Activated CD4-positive, alpha-beta T cell treated with anti-CD3 and anti-CD28 coated beads, Interleukin-2, amount 10 ng/mL, durations not matched to agents 7 days and 5 days (primary cell): Measurements from ENCODE around the gene PCDH9. TPM values are rescaled to one million over a fixed set of nuclear protein-coding genes. Genes with fewer than 3 reads are reported as not detected.

Experiments
- CTCF ChIA-PET: fragments of 350-600 bp; sonication (Branson Sonifier 250); formaldehyde crosslinking; loops from one replicate; lab custom pipeline; 2021; ENCODE audit warnings: antibody characterized with exemption; lab: Charles Lee
- POLR2A ChIA-PET: fragments of 350-600 bp; sonication (Branson Sonifier 250); formaldehyde crosslinking; loops from one replicate; lab custom pipeline; 2021; ENCODE audit warnings: antibody characterized with exemption; lab: Charles Lee
- DNase-seq: peaks from one replicate; pipeline ENCODE4 v3.0.0-alpha.2; 2020
- H3K27ac Mint-ChIP-seq: one replicate; pipeline ENCODE4 v1.8.0; 2021; ENCODE audit warnings: mild to moderate bottlenecking, moderate library complexity, mixed read lengths
- H3K27me3 Mint-ChIP-seq: one replicate; pipeline ENCODE4 v1.8.0; 2021; ENCODE audit warnings: mixed read lengths
- H3K36me3 Mint-ChIP-seq: one replicate; pipeline ENCODE4 v1.8.0; 2021; ENCODE audit warnings: low read depth, mixed read lengths
- H3K4me1 Mint-ChIP-seq: one replicate; pipeline ENCODE4 v1.8.0; 2021; ENCODE audit warnings: mixed read lengths
- H3K4me3 Mint-ChIP-seq: one replicate; pipeline ENCODE4 v1.8.0; 2021; ENCODE audit warnings: mild to moderate bottlenecking, moderate library complexity, mixed read lengths
- H3K9me3 Mint-ChIP-seq: one replicate; pipeline ENCODE4 v1.8.0; 2021; ENCODE audit warnings: mixed read lengths
- total RNA-seq, 2 experiments: library from RNA; stranded (reverse); gene quantifications; one replicate each; pipeline ENCODE4 v1.2.3, GENCODE V29; 2021

Gene PCDH9
- total RNA-seq, 2 experiments from 2014 or later: 0.25 to 0.30 TPM

DNA sequence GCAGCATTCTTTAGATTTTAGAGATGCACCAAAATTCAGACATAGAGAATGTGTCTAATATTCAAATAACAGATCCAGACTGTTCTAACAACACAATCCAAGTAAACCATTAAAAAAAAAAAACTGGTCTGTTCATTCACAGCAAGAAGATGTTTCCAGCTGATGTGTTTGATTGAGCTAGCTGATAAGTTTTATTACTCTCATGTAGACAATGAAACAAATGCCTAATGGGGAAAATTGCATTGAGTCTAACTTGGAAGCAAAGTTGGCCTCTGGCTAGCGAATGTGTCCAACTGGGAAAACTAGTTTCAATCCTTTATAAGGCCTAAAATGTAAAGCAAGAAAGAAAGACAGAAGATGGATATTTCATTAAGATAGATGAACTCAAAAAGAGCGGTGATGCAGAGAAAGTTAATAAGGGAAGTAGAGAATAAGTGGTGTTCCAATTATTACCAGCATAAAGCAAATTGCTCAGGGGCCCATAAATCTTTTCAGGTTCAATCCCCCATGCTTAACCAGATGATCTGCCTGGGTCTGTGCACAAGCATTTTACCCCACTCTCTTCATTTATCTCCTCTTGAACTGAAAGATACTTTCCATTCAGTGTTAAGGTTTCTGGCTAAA, 54.2 kb downstream of the PCDH9 start:
- Mint-ChIP-seq H3K27me3 (no peaks in the 10 kb centered on the region), H3K4me1 (no peaks in the 10 kb centered on the region), H3K27ac (no peak overlapping the region), H3K9me3 (no peaks in the 10 kb centered on the region), H3K4me3 (no peak overlapping the region), H3K36me3 (no peaks in the 10 kb centered on the region)
- CTCF ChIA-PET: no interaction called here
- POLR2A ChIA-PET: no interaction called here
- DNase-seq: no peak

DNA sequence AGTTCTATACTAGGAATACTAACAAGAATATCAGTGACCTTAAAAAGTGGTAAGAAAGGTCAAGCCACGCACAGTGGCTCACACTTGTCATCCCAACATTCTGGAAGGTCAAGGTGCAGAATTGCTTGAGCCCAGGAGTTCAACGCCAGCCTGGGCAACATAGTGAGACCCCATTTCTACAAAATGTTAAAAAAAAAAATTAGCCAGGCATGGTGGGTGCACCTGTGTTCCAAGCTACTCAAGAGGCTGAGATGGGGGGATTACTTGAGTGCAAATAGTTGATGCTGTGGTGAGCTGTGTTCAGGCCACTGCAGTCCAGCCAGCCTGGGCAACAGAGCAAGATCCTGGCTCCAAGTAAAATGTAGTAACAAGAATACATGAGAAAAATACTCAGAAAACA, 61.8 kb downstream of the PCDH9 start:
- H3K27ac Mint-ChIP-seq: no peak overlapping the region
- no peak overlapping the region for H3K4me3 Mint-ChIP-seq
- no peaks in the 10 kb centered on the region for H3K27me3 Mint-ChIP-seq
- ChIA-PET POLR2A (no interaction called here), CTCF (no interaction called here)
- no peak for DNase-seq
- H3K9me3 Mint-ChIP-seq: no peaks in the 10 kb centered on the region
- no peaks in the 10 kb centered on the region for H3K4me1 Mint-ChIP-seq
- no peaks in the 10 kb centered on the region for H3K36me3 Mint-ChIP-seq

DNA sequence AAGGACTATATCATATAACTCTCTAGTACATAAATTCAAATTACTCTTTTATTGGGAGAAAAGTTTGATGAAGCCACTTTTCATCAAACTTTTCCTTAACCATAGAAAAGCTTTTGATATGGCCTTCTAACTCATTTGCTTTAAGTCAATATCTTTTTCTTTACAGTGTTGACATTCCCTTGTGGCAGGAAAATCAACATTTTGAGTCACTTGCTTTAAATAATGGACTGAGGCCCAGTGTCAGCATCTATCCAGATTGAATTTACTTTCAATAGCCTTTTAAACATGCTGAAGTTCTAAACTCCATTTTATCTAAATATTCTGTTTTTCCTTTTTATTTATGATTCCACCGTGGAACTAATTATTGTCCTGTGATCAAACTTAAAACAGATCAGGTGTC, 62.7 kb downstream of the PCDH9 start:
- no peak overlapping the region for H3K27ac Mint-ChIP-seq
- H3K36me3 Mint-ChIP-seq: no peaks in the 10 kb centered on the region
- no peak for DNase-seq
- H3K9me3 Mint-ChIP-seq: no peaks in the 10 kb centered on the region
- CTCF ChIA-PET: no interaction called here
- no peaks in the 10 kb centered on the region for H3K27me3 Mint-ChIP-seq
- no peaks in the 10 kb centered on the region for H3K4me1 Mint-ChIP-seq
- no peak overlapping the region for H3K4me3 Mint-ChIP-seq
- POLR2A ChIA-PET: no interaction called here

DNA sequence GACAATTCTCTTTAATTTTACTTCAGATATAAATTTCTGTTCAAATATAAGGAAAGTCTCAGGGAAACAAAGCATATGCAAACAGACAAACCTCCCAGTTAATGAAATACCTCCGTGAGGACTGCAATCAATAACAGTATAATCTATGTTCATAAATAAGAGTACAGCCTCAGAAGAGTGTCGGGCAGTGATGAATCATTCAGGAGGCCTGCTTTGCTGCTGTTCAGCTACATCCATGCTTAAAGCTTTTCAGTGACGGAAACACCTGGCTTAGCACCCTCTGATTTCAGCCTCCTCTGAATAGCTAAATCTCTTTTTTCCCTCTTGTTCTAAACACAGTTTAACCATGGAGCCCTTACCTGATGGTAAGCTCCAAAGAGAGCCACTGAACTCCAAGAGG, 69.0 kb downstream of the PCDH9 start:
- H3K9me3 Mint-ChIP-seq: no peaks in the 10 kb centered on the region
- ChIA-PET CTCF (no interaction called here), POLR2A (no interaction called here)
- H3K4me3 Mint-ChIP-seq: no peak overlapping the region
- H3K27me3 Mint-ChIP-seq: no peaks in the 10 kb centered on the region
- no peak overlapping the region for H3K27ac Mint-ChIP-seq
- no peaks in the 10 kb centered on the region for H3K4me1 Mint-ChIP-seq
- no peaks in the 10 kb centered on the region for H3K36me3 Mint-ChIP-seq
- no peak for DNase-seq

DNA sequence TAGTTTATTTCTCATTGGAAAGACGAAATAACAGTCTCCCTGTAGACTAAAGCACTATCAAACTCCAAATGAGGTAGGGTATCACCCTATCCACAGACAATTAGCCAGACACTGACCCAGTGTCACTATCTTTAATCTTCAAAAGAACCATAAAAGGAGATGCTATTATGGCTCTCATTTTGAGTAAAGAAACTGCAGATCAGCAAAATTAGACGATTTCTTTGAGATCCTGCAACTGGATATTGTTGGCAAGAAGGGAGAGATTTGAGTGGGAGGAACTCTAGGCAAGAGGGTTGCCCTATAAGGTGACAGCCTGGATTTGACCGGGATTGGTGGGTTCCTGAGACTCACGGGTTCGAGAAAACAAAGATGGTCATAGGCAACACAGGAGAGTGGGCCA, 71.2 kb downstream of the PCDH9 start:
- POLR2A ChIA-PET: no interaction called here
- Mint-ChIP-seq H3K27ac (no peak overlapping the region), H3K4me1 (no peaks in the 10 kb centered on the region), H3K9me3 (no peaks in the 10 kb centered on the region), H3K27me3 (no peaks in the 10 kb centered on the region), H3K4me3 (no peak overlapping the region), H3K36me3 (no peaks in the 10 kb centered on the region)
- CTCF ChIA-PET: no interaction called here
- DNase-seq: no peak

DNA sequence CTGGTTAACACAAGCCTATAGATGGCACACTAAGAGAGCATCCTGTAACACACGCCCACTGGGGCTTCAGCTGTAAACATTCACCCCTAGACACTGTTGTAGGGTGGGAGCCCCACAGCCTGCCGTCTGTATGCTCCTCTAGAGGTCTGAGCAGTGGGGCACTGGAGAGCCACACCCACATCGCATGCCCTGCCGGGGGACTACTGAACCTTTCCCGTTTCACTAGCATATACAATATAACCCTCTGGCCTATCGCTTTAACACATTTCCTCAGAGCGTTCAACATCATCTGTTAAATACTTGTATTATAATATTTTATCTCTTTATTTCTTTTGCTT, 73.4 kb downstream of the PCDH9 start:
- POLR2A ChIA-PET: no interaction called here
- no peak overlapping the region for H3K4me3 Mint-ChIP-seq
- H3K9me3 Mint-ChIP-seq: no peaks in the 10 kb centered on the region
- no peaks in the 10 kb centered on the region for H3K36me3 Mint-ChIP-seq
- H3K27me3 Mint-ChIP-seq: no peaks in the 10 kb centered on the region
- CTCF ChIA-PET: no interaction called here
- H3K4me1 Mint-ChIP-seq: no peaks in the 10 kb centered on the region
- no peak overlapping the region for H3K27ac Mint-ChIP-seq
- no peak for DNase-seq

DNA sequence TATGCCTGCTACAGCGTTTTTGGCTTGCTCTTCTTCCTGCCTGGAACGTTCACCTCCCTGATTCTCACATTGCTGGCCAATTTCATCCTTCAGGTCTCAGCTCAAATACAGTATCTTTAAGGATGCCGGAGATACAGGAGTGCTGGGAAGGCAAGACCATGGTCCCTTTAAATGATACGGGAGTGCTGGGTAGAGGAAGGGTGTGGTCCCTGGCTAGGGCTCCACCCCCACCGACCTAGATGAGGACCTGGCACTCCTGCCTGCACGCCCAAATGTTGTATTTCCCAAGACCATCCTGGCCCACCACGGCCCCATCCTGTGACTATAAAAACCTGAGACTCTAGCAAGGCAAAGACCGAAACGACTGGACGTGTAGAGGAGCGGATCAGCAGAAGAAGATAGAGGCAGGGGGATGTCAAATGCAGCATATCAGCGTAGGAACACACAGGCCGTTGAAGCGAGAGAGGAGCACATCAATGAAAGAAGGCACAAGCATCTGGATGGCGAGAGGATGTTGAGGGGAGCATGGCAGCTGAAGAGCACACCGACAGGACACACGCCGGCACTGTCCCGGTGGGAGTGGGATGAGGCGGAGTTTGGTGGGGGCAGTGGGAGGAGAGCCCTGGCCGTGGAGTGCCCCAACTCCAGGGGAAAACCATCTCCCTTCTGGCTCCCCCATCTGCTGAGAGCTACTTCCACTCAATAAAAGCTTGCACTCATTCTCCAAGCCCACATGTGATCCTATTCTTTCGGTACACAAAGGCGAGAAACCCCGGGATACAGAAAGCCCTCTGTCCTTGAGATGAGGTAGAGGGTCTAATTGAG, 74.0 kb downstream of the PCDH9 start:
- Mint-ChIP-seq H3K4me3 (no peak overlapping the region), H3K9me3 (no peaks in the 10 kb centered on the region), H3K27me3 (no peaks in the 10 kb centered on the region), H3K36me3 (no peaks in the 10 kb centered on the region), H3K27ac (no peak overlapping the region), H3K4me1 (no peaks in the 10 kb centered on the region)
- POLR2A ChIA-PET: no interaction called here
- CTCF ChIA-PET: interaction anchor here (0.7 kb wide), 1 partner anchor 13 kb away, joined by 3 read pairs; no protein-coding TSS in a partner anchor
- no peak for DNase-seq

DNA sequence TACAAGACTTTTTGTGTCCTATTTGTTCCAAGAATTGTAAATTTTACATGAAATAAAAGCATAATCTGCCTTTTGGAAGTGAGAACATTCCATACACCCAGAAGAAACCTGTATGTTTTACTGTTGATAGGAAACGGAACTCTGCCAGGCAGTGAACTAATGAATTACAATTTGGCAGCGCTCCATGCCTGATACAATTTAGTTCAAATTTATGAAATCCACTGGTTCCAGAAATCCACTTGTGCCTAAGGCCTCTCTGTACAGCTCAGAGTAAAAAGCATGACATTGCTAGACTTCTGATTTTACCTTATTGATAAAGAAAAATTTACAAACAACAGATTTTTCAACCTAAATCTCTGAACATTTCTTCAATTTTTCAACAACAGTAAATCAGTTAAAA, 78.1 kb downstream of the PCDH9 start:
- no peak for DNase-seq
- Mint-ChIP-seq H3K4me1 (no peaks in the 10 kb centered on the region), H3K9me3 (no peaks in the 10 kb centered on the region), H3K27ac (no peak overlapping the region), H3K4me3 (no peak overlapping the region), H3K27me3 (no peaks in the 10 kb centered on the region), H3K36me3 (no peaks in the 10 kb centered on the region)
- ChIA-PET POLR2A (no interaction called here), CTCF (no interaction called here)

DNA sequence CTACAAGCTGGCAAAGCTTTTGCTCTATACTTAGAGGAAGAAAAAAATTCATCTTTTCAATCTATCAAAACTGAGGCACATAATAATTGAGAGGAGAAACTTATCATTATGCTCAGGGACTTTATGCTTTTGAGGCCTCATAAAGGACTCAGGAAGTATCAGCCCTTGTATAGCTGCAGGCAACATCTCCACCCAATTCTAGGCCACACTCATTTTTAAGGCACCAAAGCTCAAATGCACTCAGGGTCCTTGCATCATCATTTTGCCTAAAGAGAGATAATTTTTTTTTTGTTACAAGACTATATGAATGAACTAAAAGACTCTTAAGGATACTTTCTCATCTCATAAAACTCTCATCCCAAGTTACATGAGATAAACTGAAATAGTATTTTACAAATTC, 78.5 kb downstream of the PCDH9 start:
- Mint-ChIP-seq H3K4me1 (no peaks in the 10 kb centered on the region), H3K4me3 (no peak overlapping the region), H3K36me3 (no peaks in the 10 kb centered on the region), H3K9me3 (no peaks in the 10 kb centered on the region), H3K27ac (no peak overlapping the region), H3K27me3 (no peaks in the 10 kb centered on the region)
- CTCF ChIA-PET: no interaction called here
- POLR2A ChIA-PET: no interaction called here
- DNase-seq: no peak

DNA sequence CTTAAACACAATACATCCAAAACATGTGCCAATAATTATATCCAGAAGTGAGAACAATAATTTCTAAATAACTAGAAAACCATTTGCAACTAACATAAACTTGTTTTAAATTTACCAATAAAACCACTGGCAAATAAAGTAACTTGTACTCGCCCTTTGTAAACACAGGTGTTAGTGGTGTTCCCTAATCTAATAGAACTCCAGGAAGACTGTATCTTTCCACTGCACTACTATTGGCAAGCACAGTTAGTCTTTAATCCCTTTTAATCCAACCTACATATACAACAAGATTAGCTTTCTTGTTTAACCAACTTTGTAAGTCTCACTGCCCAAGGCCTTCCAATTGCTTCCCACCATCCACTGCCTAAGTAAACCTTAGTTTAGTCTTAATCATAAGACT, 79.5 kb downstream of the PCDH9 start:
- ChIA-PET POLR2A (no interaction called here), CTCF (no interaction called here)
- no peaks in the 10 kb centered on the region for H3K36me3 Mint-ChIP-seq
- no peak overlapping the region for H3K4me3 Mint-ChIP-seq
- DNase-seq: no peak
- H3K4me1 Mint-ChIP-seq: no peaks in the 10 kb centered on the region
- H3K9me3 Mint-ChIP-seq: no peaks in the 10 kb centered on the region
- no peaks in the 10 kb centered on the region for H3K27me3 Mint-ChIP-seq
- H3K27ac Mint-ChIP-seq: no peak overlapping the region

DNA sequence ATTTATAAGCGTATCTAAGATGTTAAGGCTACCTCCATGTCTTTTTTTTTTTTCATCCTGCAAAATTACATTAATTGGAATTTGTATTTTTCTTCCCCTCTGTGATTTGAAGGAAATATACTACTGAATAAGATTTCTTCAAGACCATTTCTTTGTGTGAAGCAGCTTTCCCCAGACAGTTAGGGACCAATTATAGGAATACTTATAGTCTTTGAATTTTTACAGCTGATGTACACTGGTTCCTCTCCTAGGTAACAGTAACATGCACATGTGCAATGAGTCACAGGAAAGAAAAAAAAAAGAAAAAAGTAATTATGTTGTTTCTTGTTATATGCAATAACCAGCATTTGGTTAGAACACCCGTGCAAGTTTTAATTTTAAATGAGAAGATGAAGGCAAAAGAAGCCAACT, 82.0 kb downstream of the PCDH9 start:
- Mint-ChIP-seq H3K27ac (no peak overlapping the region), H3K4me3 (no peak overlapping the region), H3K4me1 (no peaks in the 10 kb centered on the region), H3K27me3 (no peaks in the 10 kb centered on the region), H3K36me3 (no peaks in the 10 kb centered on the region), H3K9me3 (no peaks in the 10 kb centered on the region)
- ChIA-PET CTCF (no interaction called here), POLR2A (no interaction called here)
- no peak for DNase-seq

DNA sequence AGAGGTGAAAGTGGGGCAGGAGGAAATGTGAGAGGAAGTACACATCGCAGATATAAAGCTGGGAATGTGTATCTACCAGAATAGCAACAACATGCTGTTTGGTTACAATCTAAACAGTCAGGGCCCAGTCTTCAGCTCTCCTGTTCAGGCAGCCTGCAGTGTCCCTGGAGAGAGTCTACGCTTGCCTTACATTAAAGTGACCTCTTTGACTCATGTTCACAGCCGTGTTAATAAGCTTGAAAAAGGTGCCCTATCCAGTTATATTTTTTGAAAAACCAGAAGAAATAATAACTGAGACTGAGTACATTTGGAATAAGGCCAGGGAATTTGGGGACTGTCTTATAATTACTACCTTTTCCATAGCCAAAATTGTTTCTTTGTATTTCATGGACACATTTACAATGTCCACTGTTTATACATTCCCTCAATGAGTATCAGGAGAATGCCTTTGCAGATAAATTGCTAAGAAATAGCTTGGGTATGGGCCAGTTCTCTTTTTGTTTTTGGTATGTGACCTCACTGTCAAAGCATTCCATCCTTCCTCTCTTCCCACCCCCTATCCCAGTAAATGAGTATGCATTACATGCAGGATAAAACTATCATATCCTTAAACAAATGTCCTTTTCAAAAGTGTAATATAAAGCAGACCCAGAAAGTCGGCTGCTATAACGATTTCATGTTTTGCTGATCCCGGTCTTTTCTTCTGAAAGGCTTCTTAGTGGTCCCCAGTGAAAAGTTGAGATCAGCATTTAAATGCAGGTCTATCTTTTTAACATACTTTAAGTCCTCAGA, 82.6 kb downstream of the PCDH9 start:
- H3K27me3 Mint-ChIP-seq: no peaks in the 10 kb centered on the region
- ChIA-PET CTCF (no interaction called here), POLR2A (no interaction called here)
- no peaks in the 10 kb centered on the region for H3K9me3 Mint-ChIP-seq
- DNase-seq: no peak
- no peaks in the 10 kb centered on the region for H3K4me1 Mint-ChIP-seq
- no peak overlapping the region for H3K4me3 Mint-ChIP-seq
- H3K36me3 Mint-ChIP-seq: no peaks in the 10 kb centered on the region
- no peak overlapping the region for H3K27ac Mint-ChIP-seq

DNA sequence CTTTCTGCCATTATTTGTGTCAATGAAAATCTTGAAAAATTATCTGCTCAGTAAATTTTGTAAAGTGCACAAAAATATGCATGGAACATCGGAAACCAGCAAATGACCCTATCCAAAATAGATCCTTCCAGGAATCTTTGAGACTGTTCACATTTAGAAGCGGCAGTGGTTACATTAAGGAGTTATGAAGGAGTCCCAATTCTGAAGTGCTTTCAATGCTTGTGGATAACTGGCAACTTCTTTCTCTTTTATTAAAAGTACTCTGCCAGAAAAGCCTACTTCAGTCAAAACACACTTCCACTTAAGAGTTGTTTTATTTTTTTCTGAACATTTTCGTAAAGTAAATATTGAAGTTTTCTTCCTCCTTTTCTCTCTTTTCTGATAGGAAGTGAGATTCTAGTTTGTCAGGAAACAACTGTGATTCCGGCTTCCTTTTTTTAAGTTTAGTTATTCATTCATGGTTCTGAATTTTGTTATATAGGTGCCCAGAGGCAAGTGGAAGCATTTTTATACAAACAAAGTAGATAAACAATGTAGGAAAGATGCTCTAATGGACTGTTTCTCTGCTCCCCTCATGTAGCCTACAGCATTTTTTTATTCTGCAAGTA, 83.5 kb downstream of the PCDH9 start:
- no peaks in the 10 kb centered on the region for H3K27me3 Mint-ChIP-seq
- no peaks in the 10 kb centered on the region for H3K36me3 Mint-ChIP-seq
- H3K4me3 Mint-ChIP-seq: no peak overlapping the region
- H3K9me3 Mint-ChIP-seq: no peaks in the 10 kb centered on the region
- DNase-seq: no peak
- ChIA-PET CTCF (no interaction called here), POLR2A (no interaction called here)
- H3K27ac Mint-ChIP-seq: no peak overlapping the region
- H3K4me1 Mint-ChIP-seq: no peaks in the 10 kb centered on the region
